GM12878 (cell line): ENCODE results near the gene AGRN. TPM values are rescaled to one million over a fixed set of nuclear protein-coding genes. Genes with fewer than 3 reads are reported as not detected.

ENCODE experiments used
- EZH2 ChIP-seq: IDR thresholded peaks from 2 replicates; pipeline ENCODE4 v1.6.1; 2012; ENCODE audit warnings: low read depth, mild to moderate bottlenecking, control low read depth, inconsistent platforms, low read length, borderline replicate concordance; ENCODE audit not compliant: control insufficient read depth
- FOXM1 ChIP-seq: IDR thresholded peaks from 2 replicates; pipeline ENCODE4 v1.6.1; 2012; ENCODE audit warnings: low read depth, mild to moderate bottlenecking, inconsistent platforms, low read length, moderate library complexity
- JUND ChIP-seq: IDR thresholded peaks from 2 replicates; pipeline ENCODE4 v1.6.1; 2012; ENCODE audit warnings: low read depth, mild to moderate bottlenecking, low read length, improper control_type of control experiment, moderate library complexity
- NFIC ChIP-seq: IDR thresholded peaks from 2 replicates; pipeline ENCODE4 v1.6.1; 2012; ENCODE audit warnings: low read depth, mild to moderate bottlenecking, inconsistent platforms, low read length, moderate library complexity
- SIN3A ChIP-seq: IDR thresholded peaks from 2 replicates; pipeline ENCODE4 v1.6.1; 2012; ENCODE audit warnings: low read depth, low read length, improper control_type of control experiment
- ZSCAN29 ChIP-seq: fragments of 450-650 bp; IDR thresholded peaks from 2 replicates; pipeline ENCODE4 v1.6.1; 2017; ENCODE audit warnings: mild to moderate bottlenecking, moderate library complexity
- polyA plus RNA-seq, 11 experiments: library from polyadenylated mRNA; depleted of rRNA in 4 of 11; unstranded in 6 of 11; stranded (reverse) in 5 of 11; fragments of >200 nt; fragmentation: Nextera tagmentation in 4 of 11; fragmentation: Illumina TruSeq in 1 of 11; extraction: Ambion mirVana in 4 of 11; extraction: Trizol in 1 of 11; gene quantifications; 1 replicate in 1 of 11; 2 replicates in 10 of 11; pipeline versions ENCODE4 v1.2.1 to v1.2.3, GENCODE V29; 2011 to 2016; ENCODE audit warnings: inconsistent platforms in 2 of 11, missing spikeins in 2 of 11, low read depth in 1 of 11
- total RNA-seq, 4 experiments: library from RNA; depleted of rRNA in 3 of 4; stranded (reverse); fragments of >200 nt in 3 of 4; fragmentation: Illumina TruSeq in 1 of 4; extraction: Trizol in 1 of 4; gene quantifications; 2 replicates each; pipeline versions ENCODE4 v1.2.1 to v1.2.3, GENCODE V29; 2013 to 2021
- TF ChIP-seq, protein P1 (sequence below): IDR thresholded peaks from 2 replicates; pipeline ENCODE4 v1.6.1; 2012; ENCODE audit warnings: mild to moderate bottlenecking, low read depth, low read length
- TF ChIP-seq, protein P2 (sequence below): IDR thresholded peaks from 2 replicates; pipeline ENCODE4 v1.6.1; 2012; ENCODE audit warnings: low read depth, low read length, improper control_type of control experiment

The AGRN gene
- total and polyA plus RNA-seq, 10 of the 15 experiments (the other 5 are each of a cell fraction or from before 2014, with no cell fraction given): 0.02 to 41.8 (median 4.1) TPM

DNA sequence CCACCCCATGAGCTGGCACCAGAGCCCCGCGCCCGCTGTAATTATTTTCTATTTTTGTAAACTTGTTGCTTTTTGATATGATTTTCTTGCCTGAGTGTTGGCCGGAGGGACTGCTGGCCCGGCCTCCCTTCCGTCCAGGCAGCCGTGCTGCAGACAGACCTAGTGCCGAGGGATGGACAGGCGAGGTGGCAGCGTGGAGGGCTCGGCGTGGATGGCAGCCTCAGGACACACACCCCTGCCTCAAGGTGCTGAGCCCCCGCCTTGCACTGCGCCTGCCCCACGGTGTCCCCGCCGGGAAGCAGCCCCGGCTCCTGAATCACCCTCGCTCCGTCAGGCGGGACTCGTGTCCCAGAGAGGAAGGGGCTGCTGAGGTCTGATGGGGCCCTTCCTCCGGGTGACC, 35.1 kb downstream of the AGRN start (continued):
- TF ChIP-seq SIN3A (no peak), FOXM1 (no peak), ZSCAN29 (no peak), JUND (no peak), NFIC (no peak), EZH2 (no peak)
- TF ChIP-seq, protein P1, sequence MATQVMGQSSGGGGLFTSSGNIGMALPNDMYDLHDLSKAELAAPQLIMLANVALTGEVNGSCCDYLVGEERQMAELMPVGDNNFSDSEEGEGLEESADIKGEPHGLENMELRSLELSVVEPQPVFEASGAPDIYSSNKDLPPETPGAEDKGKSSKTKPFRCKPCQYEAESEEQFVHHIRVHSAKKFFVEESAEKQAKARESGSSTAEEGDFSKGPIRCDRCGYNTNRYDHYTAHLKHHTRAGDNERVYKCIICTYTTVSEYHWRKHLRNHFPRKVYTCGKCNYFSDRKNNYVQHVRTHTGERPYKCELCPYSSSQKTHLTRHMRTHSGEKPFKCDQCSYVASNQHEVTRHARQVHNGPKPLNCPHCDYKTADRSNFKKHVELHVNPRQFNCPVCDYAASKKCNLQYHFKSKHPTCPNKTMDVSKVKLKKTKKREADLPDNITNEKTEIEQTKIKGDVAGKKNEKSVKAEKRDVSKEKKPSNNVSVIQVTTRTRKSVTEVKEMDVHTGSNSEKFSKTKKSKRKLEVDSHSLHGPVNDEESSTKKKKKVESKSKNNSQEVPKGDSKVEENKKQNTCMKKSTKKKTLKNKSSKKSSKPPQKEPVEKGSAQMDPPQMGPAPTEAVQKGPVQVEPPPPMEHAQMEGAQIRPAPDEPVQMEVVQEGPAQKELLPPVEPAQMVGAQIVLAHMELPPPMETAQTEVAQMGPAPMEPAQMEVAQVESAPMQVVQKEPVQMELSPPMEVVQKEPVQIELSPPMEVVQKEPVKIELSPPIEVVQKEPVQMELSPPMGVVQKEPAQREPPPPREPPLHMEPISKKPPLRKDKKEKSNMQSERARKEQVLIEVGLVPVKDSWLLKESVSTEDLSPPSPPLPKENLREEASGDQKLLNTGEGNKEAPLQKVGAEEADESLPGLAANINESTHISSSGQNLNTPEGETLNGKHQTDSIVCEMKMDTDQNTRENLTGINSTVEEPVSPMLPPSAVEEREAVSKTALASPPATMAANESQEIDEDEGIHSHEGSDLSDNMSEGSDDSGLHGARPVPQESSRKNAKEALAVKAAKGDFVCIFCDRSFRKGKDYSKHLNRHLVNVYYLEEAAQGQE: no peak
- TF ChIP-seq, protein P2, sequence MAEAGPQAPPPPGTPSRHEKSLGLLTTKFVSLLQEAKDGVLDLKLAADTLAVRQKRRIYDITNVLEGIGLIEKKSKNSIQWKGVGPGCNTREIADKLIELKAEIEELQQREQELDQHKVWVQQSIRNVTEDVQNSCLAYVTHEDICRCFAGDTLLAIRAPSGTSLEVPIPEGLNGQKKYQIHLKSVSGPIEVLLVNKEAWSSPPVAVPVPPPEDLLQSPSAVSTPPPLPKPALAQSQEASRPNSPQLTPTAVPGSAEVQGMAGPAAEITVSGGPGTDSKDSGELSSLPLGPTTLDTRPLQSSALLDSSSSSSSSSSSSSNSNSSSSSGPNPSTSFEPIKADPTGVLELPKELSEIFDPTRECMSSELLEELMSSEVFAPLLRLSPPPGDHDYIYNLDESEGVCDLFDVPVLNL: no peak
